ENCODE data around the gene SLC2A10. TPM values are rescaled to one million over a fixed set of nuclear protein-coding genes. Genes with fewer than 3 reads are reported as not detected.

Gene SLC2A10
- total RNA-seq, 1 experiment from 2014 or later, result not detected

GRCh38 chr20:46725186-46726165, 16.0 kb downstream of the SLC2A10 start:
- BruUV-seq (replicated peaks), result no TSS peak
- Histone ChIP-seq H3K27ac (ENCODE audit: low read depth, low read length, poor library complexity, severe bottlenecking) (no peak overlapping the region), H3K4me1 (ENCODE audit: insufficient read depth, low read length, poor library complexity, severe bottlenecking) (no peaks in the 10 kb centered on the region), H3K4me3 (ENCODE audit: low read depth, low read length, poor library complexity, severe bottlenecking) (no peak overlapping the region), H3K36me3 (ENCODE audit: insufficient read depth, low read length, poor library complexity, severe bottlenecking) (no peaks in the 10 kb centered on the region), H3K9me3 (ENCODE audit: low read depth, low read length, poor library complexity, severe bottlenecking) (peaks cover 2% of the 10 kb centered on the region), H3K27me3 (replicated peaks; ENCODE audit: insufficient read depth, low read depth, low read length, poor library complexity) (no peaks in the 10 kb centered on the region)
- CTCF ChIA-PET, result no interaction called here
- POLR2A ChIA-PET (ENCODE audit: low non-redundant PET), result no interaction called here
- no peak for TF ChIP-seq CTCF (conservative IDR thresholded peaks at IDR 0.05; ENCODE audit: low read depth, low read length)
- TF ChIP-seq EZH2 (IDR thresholded peaks at IDR 0.05; ENCODE audit: borderline replicate concordance, low read depth, low read length, poor library complexity, severe bottlenecking), result no peak
- intact Hi-C loops (cut with micrococcal nuclease; ENCODE audit: unreplicated experiment), result no loop called here
- DNase-seq (ENCODE audit: low spot score), result no peak

GRCh38 chr20:46731770-46732169, 22.3 kb downstream of the SLC2A10 start:
- Histone ChIP-seq H3K27ac (ENCODE audit: low read depth, low read length, poor library complexity, severe bottlenecking) (no peak overlapping the region), H3K4me3 (ENCODE audit: low read depth, low read length, poor library complexity, severe bottlenecking) (no peak overlapping the region), H3K9me3 (ENCODE audit: low read depth, low read length, poor library complexity, severe bottlenecking) (no peaks in the 10 kb centered on the region), H3K36me3 (ENCODE audit: insufficient read depth, low read length, poor library complexity, severe bottlenecking) (no peaks in the 10 kb centered on the region), H3K27me3 (replicated peaks; ENCODE audit: insufficient read depth, low read depth, low read length, poor library complexity) (no peaks in the 10 kb centered on the region), H3K4me1 (ENCODE audit: insufficient read depth, low read length, poor library complexity, severe bottlenecking) (no peaks in the 10 kb centered on the region)
- BruUV-seq (replicated peaks), result no TSS peak
- ChIA-PET CTCF (no interaction called here), POLR2A (ENCODE audit: low non-redundant PET) (no interaction called here)
- intact Hi-C loops (cut with micrococcal nuclease; ENCODE audit: unreplicated experiment), result no loop called here
- no peak for TF ChIP-seq CTCF (conservative IDR thresholded peaks at IDR 0.05; ENCODE audit: low read depth, low read length)
- no peak for TF ChIP-seq EZH2 (IDR thresholded peaks at IDR 0.05; ENCODE audit: borderline replicate concordance, low read depth, low read length, poor library complexity, severe bottlenecking)
- DNase-seq (ENCODE audit: low spot score), result no peak

GRCh38 chr20:46735436-46735835, 26.0 kb downstream of the SLC2A10 start:
- no peak for DNase-seq (ENCODE audit: low spot score)
- Histone ChIP-seq H3K27ac (ENCODE audit: low read depth, low read length, poor library complexity, severe bottlenecking) (no peak overlapping the region), H3K27me3 (replicated peaks; ENCODE audit: insufficient read depth, low read depth, low read length, poor library complexity) (no peaks in the 10 kb centered on the region), H3K4me1 (ENCODE audit: insufficient read depth, low read length, poor library complexity, severe bottlenecking) (no peaks in the 10 kb centered on the region), H3K4me3 (ENCODE audit: low read depth, low read length, poor library complexity, severe bottlenecking) (no peak overlapping the region), H3K9me3 (ENCODE audit: low read depth, low read length, poor library complexity, severe bottlenecking) (no peaks in the 10 kb centered on the region), H3K36me3 (ENCODE audit: insufficient read depth, low read length, poor library complexity, severe bottlenecking) (no peaks in the 10 kb centered on the region)
- intact Hi-C loops (cut with micrococcal nuclease; ENCODE audit: unreplicated experiment), result no loop called here
- ChIA-PET CTCF (no interaction called here), POLR2A (ENCODE audit: low non-redundant PET) (no interaction called here)
- TF ChIP-seq CTCF (conservative IDR thresholded peaks at IDR 0.05; ENCODE audit: low read depth, low read length) (no peak), EZH2 (IDR thresholded peaks at IDR 0.05; ENCODE audit: borderline replicate concordance, low read depth, low read length, poor library complexity, severe bottlenecking) (no peak)
- BruUV-seq (replicated peaks), result no TSS peak
